NOMO-1 treated with DMSO at 0.1 percent for 48 hours (cell line): Measurements from ENCODE around the gene ELOF1.

ENCODE experiments used
- DNase-seq: peaks from one replicate; lab custom pipeline; 2025; ENCODE audit not compliant: unreplicated experiment; lab: John Stamatoyannopoulos, UW

Gene ELOF1

GRCh38 chr19:11535792-11536595 lies 23.0 kb downstream of the ELOF1 start:
- peak; percentile 61 for DNase-seq

- DNase-seq, result no peak
Observed at GRCh38 chr19:11534948-11535347, 24.1 kb downstream of the ELOF1 start.

GRCh38 chr19:11534538-11534937 lies 24.5 kb downstream of the ELOF1 start:
- peak; percentile 29 for DNase-seq

GRCh38 chr19:11530432-11530831 lies 28.6 kb downstream of the ELOF1 start:
- DNase-seq, result no peak

- DNase-seq, result peak; percentile 94
Observed at GRCh38 chr19:11528551-11529341, 30.3 kb downstream of the ELOF1 start, which contains the start of gene ECSIT. ECSIT (minus strand) TSS chr19:11529134; CDS start chr19:11519170, 9,964 bp downstream.

- DNase-seq, result no peak
Observed at GRCh38 chr19:11519138-11519537, 39.9 kb downstream of the ELOF1 start.

GRCh38 chr19:11513946-11514345 lies 45.1 kb downstream of the ELOF1 start:
- DNase-seq, result no peak

GRCh38 chr19:11510444-11510843 lies 48.6 kb downstream of the ELOF1 start:
- no peak for DNase-seq

- no peak for DNase-seq
Observed at GRCh38 chr19:11507370-11508078, 51.5 kb downstream of the ELOF1 start.

GRCh38 chr19:11506967-11507366 lies 52.1 kb downstream of the ELOF1 start:
- DNase-seq, result no peak

GRCh38 chr19:11506101-11506555 lies 52.9 kb downstream of the ELOF1 start:
- DNase-seq, result no peak

GRCh38 chr19:11505504-11506100 lies 53.4 kb downstream of the ELOF1 start, which contains the start of gene ZNF653:
ZNF653 (minus strand) TSS chr19:11505839; CDS start chr19:11505786, 53 bp downstream.
- DNase-seq, result peak; percentile 87

GRCh38 chr19:11505032-11505503 lies 54.0 kb downstream of the ELOF1 start:
- DNase-seq, result peak; percentile 88

- DNase-seq, result no peak
Observed at GRCh38 chr19:11504502-11505031, 54.5 kb downstream of the ELOF1 start.
